ENCODE results near the gene TMEM247. TPM values are rescaled to one million over a fixed set of nuclear protein-coding genes. Genes with fewer than 3 reads are reported as not detected.
"Not testable (repeated sequence)": the region's sequence is repeated elsewhere in the genome, so short reads cannot be mapped to it uniquely, and the experiment has no call there.

Gene TMEM247
- total and polyA plus RNA-seq, 12 donors: not detected

DNA sequence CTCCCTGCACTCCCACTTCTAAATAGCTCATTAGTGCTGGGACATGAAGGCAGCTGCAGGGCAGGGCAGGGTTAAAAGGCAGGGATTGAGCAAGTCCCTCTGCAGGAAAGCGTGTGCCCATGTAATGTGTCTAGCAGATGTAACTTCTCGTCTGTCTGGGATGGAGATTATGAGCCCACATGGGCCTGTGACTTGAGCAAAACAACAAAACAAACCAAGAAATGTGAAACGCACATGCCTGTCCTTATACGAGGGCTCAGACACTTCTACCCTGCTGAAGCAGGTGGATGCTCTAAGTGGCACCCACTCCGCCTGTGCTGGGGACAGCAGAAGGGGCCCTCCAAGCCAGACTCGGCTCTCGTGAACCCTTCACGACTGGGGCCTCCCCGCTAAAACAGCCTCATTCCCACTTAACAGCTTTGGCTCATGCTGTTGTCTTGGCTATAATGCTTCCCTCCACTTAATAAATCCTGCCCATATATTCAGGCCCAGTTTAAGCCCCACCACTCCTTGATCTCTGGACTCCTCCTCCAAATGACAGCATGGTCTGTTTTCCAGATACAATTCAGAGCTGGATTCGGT is 40.9 kb downstream of the TMEM247 start:
- no peak for TF ChIP-seq POLR2A (IDR thresholded peaks at IDR 0.05)
- no peak for TF ChIP-seq CTCF (IDR thresholded peaks at IDR 0.05)
- H3K27me3 ChIP-seq: no peaks in the 10 kb centered on the region
- WGBS, 4 donors: 71 to 89% (median 81%) methylated on average over 7 to 10 of the region's 10 CpGs
- H3K4me1 ChIP-seq (replicated peaks in 1 of 2): peaks cover 0 to 11% of the 10 kb centered on the region in 2 donors
- H3K4me3 ChIP-seq: no peak overlapping the region
- no peak for DNase-seq
- intact Hi-C loops (cut with DNase I): no loop called here
- H3K36me3 ChIP-seq (replicated peaks in 1 of 2): no peaks in the 10 kb centered on the region
- H3K27ac ChIP-seq: no peak overlapping the region
- peaks cover 0 to 3% (median 0%) of the 10 kb centered on the region in 3 donors for H3K9me3 ChIP-seq (replicated peaks in 1 of 3)

DNA sequence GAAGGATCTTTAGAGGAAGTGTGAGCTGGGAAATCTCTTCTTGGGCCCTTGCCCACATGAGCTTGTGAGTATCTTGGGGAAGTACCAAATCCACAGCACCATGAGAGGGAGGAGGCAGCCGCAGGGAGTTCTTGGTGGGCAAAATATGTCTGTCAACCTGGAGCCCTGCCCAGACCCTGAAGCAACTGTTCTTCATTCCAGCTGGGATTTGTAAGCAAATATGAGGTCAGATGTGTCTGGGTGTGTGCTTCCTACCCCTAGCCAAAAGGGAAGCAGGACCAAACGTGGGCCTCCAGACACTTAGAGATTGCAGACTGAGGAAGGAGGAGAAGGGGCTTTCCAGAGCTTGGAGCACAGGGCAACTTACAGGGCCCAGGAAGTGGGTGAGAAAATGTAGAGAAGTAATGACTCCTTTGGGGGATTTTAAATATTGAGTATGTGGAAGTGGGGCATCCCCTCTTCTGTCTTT is 41.9 kb downstream of the TMEM247 start:
- WGBS, 4 donors: 38 to 69% (median 55%) methylated on average over 2 of the region's 2 CpGs
- intact Hi-C loops (cut with DNase I): no loop called here
- no peak overlapping the region for H3K4me3 ChIP-seq
- no peak for TF ChIP-seq CTCF (IDR thresholded peaks at IDR 0.05)
- no peak for TF ChIP-seq POLR2A (IDR thresholded peaks at IDR 0.05)
- H3K9me3 ChIP-seq (replicated peaks in 1 of 3): no peaks in the 10 kb centered on the region
- H3K27ac ChIP-seq: peak overlapping the region in 2 of 5 donors; percentile 41 to 61
- H3K27me3 ChIP-seq: no peaks in the 10 kb centered on the region
- peak; percentile 40 to 83 (median 71) for DNase-seq
- no peaks in the 10 kb centered on the region for H3K36me3 ChIP-seq (replicated peaks in 1 of 2)
- H3K4me1 ChIP-seq (replicated peaks in 1 of 2): peaks cover 0 to 11% of the 10 kb centered on the region in 2 donors

GRCh38 chr2:46522385-46522784 is 43.0 kb downstream of the TMEM247 start:
- H3K4me3 ChIP-seq; intact Hi-C loops (cut with DNase I); H3K27me3 ChIP-seq: not testable (repeated sequence)

GRCh38 chr2:46525522-46526155 is 46.3 kb downstream of the TMEM247 start:
- intact Hi-C loops (cut with DNase I): no loop called here
- Histone ChIP-seq H3K36me3 (replicated peaks in 1 of 2) (no peaks in the 10 kb centered on the region), H3K27me3 (no peaks in the 10 kb centered on the region), H3K27ac (no peak overlapping the region), H3K4me3 (no peak overlapping the region), H3K9me3 (replicated peaks in 1 of 3) (no peaks in the 10 kb centered on the region), H3K4me1 (replicated peaks in 1 of 2) (peaks cover 0 to 7% of the 10 kb centered on the region in 2 donors)
- WGBS, 4 donors: 81 to 96% (median 86%) methylated on average over 3 of the region's 3 CpGs
- no peak for DNase-seq
- TF ChIP-seq CTCF (IDR thresholded peaks at IDR 0.05) (no peak), POLR2A (IDR thresholded peaks at IDR 0.05) (no peak)

More at GRCh38 chr2:46522385-46522784, 43.0 kb downstream of the TMEM247 start:
- H3K36me3 ChIP-seq (replicated peaks in 1 of 2); H3K9me3 ChIP-seq (replicated peaks in 1 of 3); DNase-seq; H3K27ac ChIP-seq: not testable (repeated sequence)
- H3K4me1 ChIP-seq (replicated peaks in 1 of 2): peaks cover 0 to 11% of the 10 kb centered on the region in 2 donors

DNA sequence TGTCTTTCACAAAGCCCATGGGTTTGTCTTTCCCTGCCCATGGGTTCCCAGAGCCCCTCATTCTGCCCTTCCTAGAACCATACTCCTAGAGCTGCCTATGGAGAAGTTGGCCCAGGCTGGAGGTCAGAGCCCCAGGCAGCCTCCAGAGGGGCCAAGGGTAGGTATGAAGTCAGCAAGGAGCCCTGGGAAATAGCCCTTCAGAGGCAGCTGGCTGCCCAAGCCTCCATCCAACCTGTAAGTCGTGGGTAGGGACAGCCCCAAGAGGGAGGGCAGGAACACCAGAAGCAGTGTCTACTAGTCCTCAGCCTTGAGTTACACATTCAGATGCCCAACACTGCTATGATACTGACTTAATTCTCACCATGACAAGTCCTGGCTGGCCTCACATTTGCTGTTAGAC is 49.5 kb downstream of the TMEM247 start:
- DNase-seq: no peak
- intact Hi-C loops (cut with DNase I): no loop called here
- H3K36me3 ChIP-seq (replicated peaks in 1 of 2): no peaks in the 10 kb centered on the region
- no peaks in the 10 kb centered on the region for H3K9me3 ChIP-seq (replicated peaks in 1 of 3)
- H3K27ac ChIP-seq: no peak overlapping the region
- TF ChIP-seq POLR2A (IDR thresholded peaks at IDR 0.05) (no peak), CTCF (IDR thresholded peaks at IDR 0.05) (no peak)
- H3K27me3 ChIP-seq: no peaks in the 10 kb centered on the region
- H3K4me3 ChIP-seq: no peak overlapping the region
- 84 to 100% (median 100%) methylated on average over 1 of the region's 1 CpG for WGBS, 4 donors
- H3K4me1 ChIP-seq (replicated peaks in 1 of 2): no peaks in the 10 kb centered on the region

Measured in adrenal gland (tissue), 12 donors.